HL-60/S4 (cell line): Measurements from ENCODE around the gene CT47C1.
"Not testable (repeated sequence)": the region's sequence is repeated elsewhere in the genome, so short reads cannot be mapped to it uniquely, and the experiment has no call there.

Experiments
- in situ Hi-C: fragments of 300-500 bp; cut with MboI; formaldehyde crosslinking; loops from 2 replicates; pipeline ENCODE4 v1.14.3; 2022; ENCODE audit warnings: low sequenced_read_pairs

CT47C1 gene

GRCh38 chrX:119072744-119073143 is at the start of gene CT47C1:
Gene CT47C1, plus strand, starts transcription at chrX:119072993. Its CDS starts 233 bp downstream, at chrX:119073226.
- in situ Hi-C loops: loop anchor here (10.0 kb wide), 1 partner anchor 228 kb away; no protein-coding TSS in a partner anchor

DNA sequence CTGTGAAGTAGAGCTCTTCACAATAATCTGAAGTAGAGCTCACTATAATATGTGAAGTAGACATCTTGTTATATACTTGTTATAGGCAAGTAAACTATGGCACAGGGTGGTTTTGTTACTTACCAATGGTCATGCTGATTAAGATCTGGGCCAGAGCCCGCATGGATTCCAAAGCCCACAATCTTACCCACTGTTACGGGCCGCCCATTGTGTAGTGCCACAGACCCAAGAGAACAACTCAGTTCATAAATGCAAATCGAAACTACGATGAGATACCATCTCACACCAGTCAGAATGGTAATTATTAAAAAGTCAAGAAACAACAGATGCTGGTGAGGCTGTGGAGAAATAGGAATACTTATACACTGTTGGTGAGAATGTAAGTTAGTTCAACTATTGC is 46.9 kb upstream of the CT47C1 start:
- in situ Hi-C loops: no loop called here

- in situ Hi-C loops: not testable (repeated sequence)
Observed at GRCh38 chrX:119026344-119026743, 46.4 kb upstream of the CT47C1 start.

DNA sequence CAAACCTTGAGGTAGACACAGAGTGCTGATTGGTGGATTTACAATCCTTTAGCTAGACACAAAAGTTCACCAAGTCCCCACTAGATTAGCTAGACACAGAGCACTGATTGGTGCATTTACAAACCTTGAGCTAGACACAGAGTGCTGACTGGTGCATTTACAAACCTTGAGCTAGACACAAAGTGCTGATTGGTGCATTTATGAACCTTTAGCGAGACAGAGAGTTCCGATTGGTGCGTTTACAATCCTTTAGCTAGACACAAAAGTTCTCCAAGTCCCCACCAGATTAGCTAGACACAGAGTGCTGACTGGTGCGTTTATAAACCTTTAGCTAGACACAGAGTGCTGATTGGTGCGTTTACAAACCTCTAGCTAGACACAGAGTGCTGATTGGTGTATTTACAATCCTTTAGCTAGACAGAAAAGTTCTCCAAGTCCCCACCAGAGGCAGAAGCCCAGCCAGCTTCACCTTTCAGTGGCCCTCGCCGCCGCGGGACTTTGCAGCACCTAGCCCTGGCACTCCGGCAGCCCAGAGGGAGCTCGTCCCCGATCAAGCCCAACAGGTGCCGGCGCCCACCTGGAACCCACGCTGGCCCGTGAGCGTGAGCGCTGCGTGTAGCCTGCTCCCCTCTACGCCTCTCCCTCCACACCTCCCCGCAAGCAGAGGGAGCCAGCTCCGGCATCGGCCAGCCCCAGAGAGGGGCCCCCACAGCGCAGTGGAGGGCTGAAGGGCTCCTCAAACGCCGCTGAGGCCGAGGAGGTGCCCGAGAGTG is 44.6 kb upstream of the CT47C1 start:
- in situ Hi-C loops: not testable (repeated sequence)

DNA sequence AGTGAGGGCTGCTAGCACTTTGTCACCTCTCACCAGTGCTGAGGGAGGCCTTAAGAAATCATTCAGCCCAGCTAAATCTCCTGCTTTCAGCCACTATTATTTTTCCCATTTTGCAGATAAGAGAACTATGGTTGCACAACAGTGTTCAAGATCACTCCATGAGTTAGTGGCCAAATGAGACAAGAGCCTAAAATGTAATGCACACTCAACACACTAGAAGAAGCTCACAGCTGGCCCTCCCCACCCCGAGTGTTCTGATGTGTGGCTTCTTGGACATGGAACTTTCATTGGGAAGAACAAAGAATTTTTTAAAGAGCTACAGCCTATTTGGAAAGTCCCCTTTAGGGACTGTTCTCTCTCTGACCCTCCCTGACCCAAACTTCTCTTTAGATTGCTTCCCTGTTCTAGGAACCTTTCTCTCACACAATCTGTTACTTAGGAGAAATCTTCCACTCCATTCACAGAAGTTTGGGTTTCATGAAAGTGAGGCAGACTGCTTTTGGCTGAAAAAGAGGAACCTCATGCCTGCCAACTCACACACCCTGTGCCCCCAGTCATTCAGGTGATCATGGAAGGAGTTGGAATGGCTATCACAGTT is 44.0 kb upstream of the CT47C1 start:
- in situ Hi-C loops: no loop called here

DNA sequence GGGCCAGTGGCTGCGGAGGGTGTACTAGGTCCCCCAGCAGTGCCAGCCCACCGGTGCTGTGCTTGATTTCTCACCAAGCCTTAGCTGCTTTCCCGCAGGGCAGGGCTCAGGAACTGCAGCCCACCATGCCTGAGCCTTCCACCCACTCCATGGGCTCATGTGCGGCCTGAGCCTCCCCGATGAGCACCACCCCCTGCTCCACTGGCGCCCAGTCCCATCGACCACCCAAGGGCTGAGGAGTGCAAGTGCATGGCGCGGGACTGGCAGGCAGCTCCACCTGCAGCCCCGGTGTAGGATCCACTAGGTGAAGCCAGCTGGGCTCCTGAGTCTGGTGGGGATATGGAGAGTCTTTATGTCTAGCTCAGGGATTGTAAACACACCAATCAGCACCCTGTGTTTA is 43.1 kb upstream of the CT47C1 start:
- in situ Hi-C loops: not testable (repeated sequence)

- in situ Hi-C loops: no loop called here
Observed at GRCh38 chrX:119030990-119031389, 41.8 kb upstream of the CT47C1 start.

- in situ Hi-C loops: no loop called here
Observed at GRCh38 chrX:119036107-119037029, 36.4 kb upstream of the CT47C1 start.

GRCh38 chrX:119040432-119040831 is 32.4 kb upstream of the CT47C1 start:
- in situ Hi-C loops: no loop called here

DNA sequence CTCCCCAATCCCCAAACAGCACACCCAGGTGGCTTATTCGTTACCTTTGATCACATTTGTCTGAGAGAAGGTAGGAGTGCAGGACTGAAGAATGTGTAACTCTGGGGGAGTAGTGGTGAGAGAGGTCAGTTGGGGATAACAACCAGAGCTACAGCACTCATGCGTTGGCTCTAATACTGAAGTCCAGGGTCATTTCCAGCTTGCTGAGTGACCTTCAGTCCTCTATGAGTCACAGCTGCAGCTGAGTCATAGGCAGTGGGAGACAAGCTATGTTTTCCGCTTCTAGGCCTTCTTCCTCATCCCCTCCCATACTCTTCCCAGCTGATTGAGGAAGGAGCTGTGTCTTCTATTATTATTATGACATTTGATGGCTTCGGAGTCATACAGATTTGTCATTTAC is 31.6 kb upstream of the CT47C1 start:
- in situ Hi-C loops: no loop called here

DNA sequence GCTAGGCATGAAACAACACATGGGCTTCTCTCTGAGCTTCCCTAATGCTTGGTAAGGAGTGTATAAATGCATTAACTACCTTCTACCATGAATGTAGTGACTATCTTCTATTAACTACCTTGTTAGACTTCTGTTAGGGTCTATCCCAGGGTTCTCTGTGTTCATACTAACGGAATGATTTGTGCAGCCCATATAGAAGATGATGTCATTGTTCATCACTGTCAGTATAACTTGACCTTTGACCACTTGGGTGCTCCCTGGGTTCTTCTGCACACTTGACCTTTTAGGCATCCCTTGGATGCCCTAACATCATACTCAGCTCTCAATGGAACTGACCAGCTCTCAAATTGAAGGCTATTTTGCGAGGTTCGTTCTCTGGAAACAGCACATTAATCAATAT is 30.8 kb upstream of the CT47C1 start:
- in situ Hi-C loops: no loop called here

DNA sequence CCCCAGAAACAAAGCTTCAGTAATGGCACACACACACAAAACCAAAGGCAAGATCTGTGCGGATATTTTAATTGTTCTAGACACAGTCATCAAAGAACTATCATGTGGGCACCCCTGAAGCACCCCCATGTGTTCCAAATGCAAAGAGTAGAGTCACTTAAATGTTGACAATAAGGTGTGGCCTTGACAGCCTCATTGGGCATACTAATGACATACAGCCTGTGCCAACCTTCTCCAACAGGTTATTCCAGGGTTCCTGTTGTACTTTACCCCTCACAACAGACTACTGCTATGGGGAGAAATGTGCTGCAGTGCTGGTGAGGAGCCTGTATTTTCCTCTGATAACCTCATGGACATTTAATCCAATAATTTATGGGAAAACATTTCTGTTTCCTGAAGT is 29.8 kb upstream of the CT47C1 start:
- in situ Hi-C loops: no loop called here

GRCh38 chrX:119045884-119046283 is 26.9 kb upstream of the CT47C1 start:
- in situ Hi-C loops: no loop called here

DNA sequence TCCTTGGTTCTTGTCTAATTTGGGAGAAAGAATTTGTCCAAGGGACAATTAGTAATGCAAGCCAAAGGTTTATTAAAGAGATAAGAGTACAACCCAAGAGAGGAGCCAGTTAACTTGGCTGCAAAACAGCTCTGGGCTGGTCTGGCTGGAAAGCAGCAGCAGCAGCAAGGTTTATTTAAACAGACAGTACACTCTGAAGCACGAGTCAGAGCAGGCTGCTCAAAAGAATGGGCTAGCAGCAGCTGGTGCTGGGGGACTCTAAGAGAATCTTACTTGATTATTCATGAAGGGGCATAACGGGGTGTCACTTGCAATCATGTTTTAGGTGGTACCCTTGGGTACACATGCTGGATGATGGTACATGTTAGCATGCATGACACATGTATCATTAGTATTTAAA is 17.1 kb upstream of the CT47C1 start:
- in situ Hi-C loops: no loop called here

- in situ Hi-C loops: no loop called here
Observed at GRCh38 chrX:119062750-119063374, 9.9 kb upstream of the CT47C1 start.

- in situ Hi-C loops: no loop called here
Observed at GRCh38 chrX:119063428-119063827, 9.4 kb upstream of the CT47C1 start.

GRCh38 chrX:119067023-119067739 is 5.6 kb upstream of the CT47C1 start:
- in situ Hi-C loops: no loop called here

DNA sequence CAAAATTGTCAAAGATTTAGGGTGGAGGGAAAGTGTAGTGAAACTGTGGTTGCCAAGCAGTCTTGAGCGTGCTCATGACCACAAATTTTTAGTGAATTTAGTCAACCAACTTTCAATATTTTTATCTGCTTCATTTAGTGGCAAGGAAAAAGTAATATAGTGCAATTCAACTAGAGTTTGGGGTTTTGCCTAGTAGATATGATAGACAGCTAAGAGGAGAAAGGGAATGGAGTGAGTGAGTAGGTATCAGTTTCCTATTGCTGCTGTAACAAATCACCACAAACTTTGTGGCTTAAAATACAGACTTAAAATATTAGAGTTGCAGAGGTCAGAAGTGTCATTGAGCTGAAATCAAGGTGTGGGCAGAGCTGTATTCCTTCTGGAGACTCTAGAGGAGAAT is 3.7 kb upstream of the CT47C1 start:
- in situ Hi-C loops: no loop called here

- in situ Hi-C loops: loop anchor here (10.0 kb wide), 1 partner anchor 225 kb away; no protein-coding TSS in a partner anchor
Observed at GRCh38 chrX:119069762-119070161, 3.0 kb upstream of the CT47C1 start.

DNA sequence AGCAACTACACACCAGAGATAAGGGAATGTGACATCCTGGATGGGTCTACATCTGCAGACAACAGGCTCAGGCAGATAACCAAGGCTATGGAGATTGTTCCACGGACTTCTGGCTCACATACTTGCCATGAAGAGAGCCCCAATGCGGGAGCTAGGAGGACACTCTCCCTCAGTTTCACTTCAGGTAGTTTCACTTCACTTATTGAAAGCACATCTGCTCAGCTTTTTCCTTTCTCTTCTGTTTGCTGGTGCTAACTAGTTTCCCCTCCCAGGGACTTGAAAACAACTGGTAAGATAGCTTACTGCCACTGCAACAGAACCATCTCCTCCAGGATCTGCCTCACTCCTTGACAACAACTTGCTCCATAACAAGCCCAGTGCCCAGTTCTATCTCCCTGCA is 1.4 kb upstream of the CT47C1 start:
- in situ Hi-C loops: loop anchor here (10.0 kb wide), 1 partner anchor 227 kb away; no protein-coding TSS in a partner anchor
